ENCODE results near the gene TMEM219.

DNA sequence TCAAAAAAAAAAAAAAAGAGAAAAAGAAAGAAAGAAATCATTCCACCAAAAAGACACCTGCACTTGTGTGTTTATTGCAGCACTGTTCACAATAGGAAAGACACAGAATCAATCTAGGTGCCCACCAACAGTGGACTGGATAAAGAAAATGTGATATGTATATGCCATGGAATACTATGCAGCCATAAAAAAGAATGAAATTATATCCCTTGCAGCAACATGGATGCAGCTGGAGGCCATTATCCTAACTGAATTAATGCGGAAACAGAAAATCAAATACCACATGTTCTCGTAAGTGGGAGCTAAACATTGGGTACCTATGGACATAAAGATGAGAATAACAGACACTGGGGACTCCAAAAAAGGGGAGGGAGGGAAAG is 55.4 kb downstream of the TMEM219 start:
- no peak for TF ChIP-seq CTCF (IDR thresholded peaks at IDR 0.05)
- TF ChIP-seq POLR2AphosphoS5 (IDR thresholded peaks at IDR 0.05), result no peak

All from breast epithelium (tissue), 3 donors.